Measurements from ENCODE around the gene NR1H4. TPM values are rescaled to one million over a fixed set of nuclear protein-coding genes. Genes with fewer than 3 reads are reported as not detected.

Gene NR1H4
- total and polyA plus RNA-seq, 2 of the 13 experiments (the other 11 are each of a cell fraction or from before 2014, with no cell fraction given) = 27.3 to 114 TPM

DNA sequence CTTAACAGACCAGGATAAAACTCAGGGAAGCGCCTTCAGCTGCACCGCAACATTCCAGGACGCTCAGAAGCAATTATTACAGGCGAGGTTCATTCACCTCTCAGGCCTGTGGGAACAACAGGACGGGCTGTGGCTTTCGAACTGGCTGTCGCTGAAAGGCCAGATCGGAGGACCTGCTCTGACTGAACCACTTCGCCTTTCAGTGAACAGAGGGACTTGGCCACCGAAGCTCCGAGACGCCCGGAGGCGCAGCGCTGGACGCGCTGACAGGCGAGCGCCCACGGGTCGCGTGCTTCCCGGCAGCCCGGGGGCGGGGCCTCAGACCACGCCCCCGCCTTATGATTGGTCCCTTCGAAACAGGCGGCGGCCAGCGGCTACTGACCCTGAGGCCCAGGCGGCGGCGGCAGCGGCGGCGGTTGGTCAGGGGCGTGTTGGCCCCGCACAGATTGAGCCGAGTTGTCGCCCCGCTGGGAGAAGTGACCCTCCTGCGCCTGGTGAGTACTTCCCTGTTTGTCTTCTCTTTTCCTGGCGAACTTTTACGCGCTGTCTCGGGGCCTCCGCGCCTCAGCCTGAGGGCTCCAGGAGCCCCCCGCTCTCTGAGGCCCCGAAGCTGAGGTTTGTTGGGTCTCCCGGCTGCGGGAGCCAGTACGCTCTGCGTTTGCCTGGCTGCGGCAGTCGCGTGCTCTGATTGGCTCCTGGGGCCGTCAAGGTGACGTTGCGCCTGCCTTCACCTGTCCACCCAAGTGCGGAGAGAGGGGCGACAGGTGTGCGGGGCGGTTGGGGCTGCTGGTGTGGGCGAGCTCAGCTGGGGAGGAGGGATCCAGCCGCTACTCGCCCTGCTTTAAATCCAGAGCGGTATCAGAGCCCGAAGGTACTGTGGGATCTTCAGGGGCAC lies 99.9 kb downstream of the NR1H4 start, which contains the start of gene GAS2L3 (continued):
- TF ChIP-seq, protein P1, sequence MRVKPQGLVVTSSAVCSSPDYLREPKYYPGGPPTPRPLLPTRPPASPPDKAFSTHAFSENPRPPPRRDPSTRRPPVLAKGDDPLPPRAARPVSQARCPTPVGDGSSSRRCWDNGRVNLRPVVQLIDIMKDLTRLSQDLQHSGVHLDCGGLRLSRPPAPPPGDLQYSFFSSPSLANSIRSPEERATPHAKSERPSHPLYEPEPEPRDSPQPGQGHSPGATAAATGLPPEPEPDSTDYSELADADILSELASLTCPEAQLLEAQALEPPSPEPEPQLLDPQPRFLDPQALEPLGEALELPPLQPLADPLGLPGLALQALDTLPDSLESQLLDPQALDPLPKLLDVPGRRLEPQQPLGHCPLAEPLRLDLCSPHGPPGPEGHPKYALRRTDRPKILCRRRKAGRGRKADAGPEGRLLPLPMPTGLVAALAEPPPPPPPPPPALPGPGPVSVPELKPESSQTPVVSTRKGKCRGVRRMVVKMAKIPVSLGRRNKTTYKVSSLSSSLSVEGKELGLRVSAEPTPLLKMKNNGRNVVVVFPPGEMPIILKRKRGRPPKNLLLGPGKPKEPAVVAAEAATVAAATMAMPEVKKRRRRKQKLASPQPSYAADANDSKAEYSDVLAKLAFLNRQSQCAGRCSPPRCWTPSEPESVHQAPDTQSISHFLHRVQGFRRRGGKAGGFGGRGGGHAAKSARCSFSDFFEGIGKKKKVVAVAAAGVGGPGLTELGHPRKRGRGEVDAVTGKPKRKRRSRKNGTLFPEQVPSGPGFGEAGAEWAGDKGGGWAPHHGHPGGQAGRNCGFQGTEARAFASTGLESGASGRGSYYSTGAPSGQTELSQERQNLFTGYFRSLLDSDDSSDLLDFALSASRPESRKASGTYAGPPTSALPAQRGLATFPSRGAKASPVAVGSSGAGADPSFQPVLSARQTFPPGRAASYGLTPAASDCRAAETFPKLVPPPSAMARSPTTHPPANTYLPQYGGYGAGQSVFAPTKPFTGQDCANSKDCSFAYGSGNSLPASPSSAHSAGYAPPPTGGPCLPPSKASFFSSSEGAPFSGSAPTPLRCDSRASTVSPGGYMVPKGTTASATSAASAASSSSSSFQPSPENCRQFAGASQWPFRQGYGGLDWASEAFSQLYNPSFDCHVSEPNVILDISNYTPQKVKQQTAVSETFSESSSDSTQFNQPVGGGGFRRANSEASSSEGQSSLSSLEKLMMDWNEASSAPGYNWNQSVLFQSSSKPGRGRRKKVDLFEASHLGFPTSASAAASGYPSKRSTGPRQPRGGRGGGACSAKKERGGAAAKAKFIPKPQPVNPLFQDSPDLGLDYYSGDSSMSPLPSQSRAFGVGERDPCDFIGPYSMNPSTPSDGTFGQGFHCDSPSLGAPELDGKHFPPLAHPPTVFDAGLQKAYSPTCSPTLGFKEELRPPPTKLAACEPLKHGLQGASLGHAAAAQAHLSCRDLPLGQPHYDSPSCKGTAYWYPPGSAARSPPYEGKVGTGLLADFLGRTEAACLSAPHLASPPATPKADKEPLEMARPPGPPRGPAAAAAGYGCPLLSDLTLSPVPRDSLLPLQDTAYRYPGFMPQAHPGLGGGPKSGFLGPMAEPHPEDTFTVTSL (CRISPR knock-in tag; IDR thresholded peaks at IDR 0.05; ENCODE audit: borderline replicate concordance) = peak; percentile 62; the same call in 1 of the 2 replicates

DNA sequence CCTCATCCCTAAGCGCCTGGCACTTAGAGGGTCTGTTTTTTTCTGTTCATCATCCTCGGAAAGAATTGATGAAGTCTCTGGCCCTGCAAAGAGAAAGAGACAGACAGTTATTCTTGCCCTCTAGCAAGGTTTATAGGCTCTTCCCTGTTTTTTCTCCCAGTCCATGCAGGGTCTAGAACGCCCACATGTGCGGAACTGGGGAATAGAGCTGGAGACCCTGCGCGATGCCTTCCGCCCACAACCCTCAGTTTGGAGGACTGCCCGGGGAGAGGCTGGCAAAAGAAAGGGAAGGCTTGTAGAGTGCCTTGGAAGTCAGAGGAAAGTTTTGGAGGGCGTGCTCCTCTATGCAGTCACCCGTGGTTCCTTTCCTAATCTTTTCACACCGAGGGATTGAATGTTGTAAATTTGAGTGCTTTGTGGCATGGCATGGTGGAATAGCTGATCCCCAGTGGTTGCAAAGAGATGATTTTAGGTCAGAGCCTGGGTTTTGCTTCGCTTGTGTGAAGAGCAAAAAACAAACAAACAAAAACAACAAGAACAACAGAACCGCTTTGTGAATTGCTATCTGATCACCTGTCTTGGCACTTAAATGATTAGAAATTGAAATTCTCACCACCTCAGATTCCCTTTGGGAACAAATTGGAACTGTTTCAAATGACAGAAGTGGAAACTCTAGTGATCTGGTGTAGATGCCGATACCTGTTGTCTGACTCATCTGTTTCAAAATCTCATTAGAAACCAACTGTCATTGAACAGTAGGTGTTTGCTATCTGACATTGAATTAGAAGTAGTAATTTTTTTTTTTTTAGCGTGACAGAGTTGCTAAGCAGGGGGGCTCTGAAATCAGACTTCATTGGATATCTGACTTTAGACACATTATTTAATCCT lies 100.8 kb downstream of the NR1H4 start:
- no peak for DNase-seq (ENCODE audit: low spot score)
- no peak for FAIRE-seq
- POLR2A ChIA-PET = interaction anchor here (1.5 kb wide), 1 partner anchor 99 kb away, joined by 7 read pairs; no protein-coding TSS in a partner anchor
- no peak for TF ChIP-seq SCMH1 (CRISPR knock-in tag; IDR thresholded peaks at IDR 0.05; ENCODE audit: borderline replicate concordance)
- TF ChIP-seq HES4 (CRISPR knock-in tag; IDR thresholded peaks at IDR 0.05; ENCODE audit: borderline replicate concordance) = peak; percentile 68; the same call in 1 of the 2 replicates
- 0 out of 2 replicates have a peak, but pooled peaks have one; percentile 14 for TF ChIP-seq SRY (CRISPR knock-in tag; IDR thresholded peaks at IDR 0.05)
- TF ChIP-seq TBX2 (CRISPR knock-in tag; IDR thresholded peaks at IDR 0.05; ENCODE audit: borderline replicate concordance) = no peak
- TF ChIP-seq, protein P2, sequence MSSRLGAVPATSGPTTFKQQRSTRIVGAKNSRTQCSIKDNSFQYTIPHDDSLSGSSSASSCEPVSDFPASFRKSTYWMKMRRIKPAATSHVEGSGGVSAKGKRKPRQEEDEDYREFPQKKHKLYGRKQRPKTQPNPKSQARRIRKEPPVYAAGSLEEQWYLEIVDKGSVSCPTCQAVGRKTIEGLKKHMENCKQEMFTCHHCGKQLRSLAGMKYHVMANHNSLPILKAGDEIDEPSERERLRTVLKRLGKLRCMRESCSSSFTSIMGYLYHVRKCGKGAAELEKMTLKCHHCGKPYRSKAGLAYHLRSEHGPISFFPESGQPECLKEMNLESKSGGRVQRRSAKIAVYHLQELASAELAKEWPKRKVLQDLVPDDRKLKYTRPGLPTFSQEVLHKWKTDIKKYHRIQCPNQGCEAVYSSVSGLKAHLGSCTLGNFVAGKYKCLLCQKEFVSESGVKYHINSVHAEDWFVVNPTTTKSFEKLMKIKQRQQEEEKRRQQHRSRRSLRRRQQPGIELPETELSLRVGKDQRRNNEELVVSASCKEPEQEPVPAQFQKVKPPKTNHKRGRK (CRISPR knock-in tag; IDR thresholded peaks at IDR 0.05) = 0 out of 2 replicates have a peak, but pooled peaks have one; percentile 0
- no peak for TF ChIP-seq ZFP90 (CRISPR knock-in tag; IDR thresholded peaks at IDR 0.05; ENCODE audit: borderline replicate concordance)
- TF ChIP-seq CC2D1A (CRISPR knock-in tag; IDR thresholded peaks at IDR 0.05) = no peak
- no peak for TF ChIP-seq TARDBP (CRISPR knock-in tag; IDR thresholded peaks at IDR 0.05)
- TF ChIP-seq ZNF678 (CRISPR knock-in tag; IDR thresholded peaks at IDR 0.05) = no peak
- TF ChIP-seq HOXA3 (CRISPR knock-in tag; IDR thresholded peaks at IDR 0.05) = no peak
- TF ChIP-seq ASH2L (IDR thresholded peaks at IDR 0.05; ENCODE audit: insufficient read length, low read depth, low read length) = peak; percentile 16

More for the DNA sequence above, 100.8 kb downstream of the NR1H4 start:
- Histone ChIP-seq H3K9me3 (ENCODE audit: low read length) (no peaks in the 10 kb centered on the region), H3K79me2 (ENCODE audit: insufficient read depth, low read length) (peaks cover 53% of the 10 kb centered on the region), H3K4me1 (ENCODE audit: insufficient read depth, low read length) (peaks cover 37% of the 10 kb centered on the region), H2AFZ (ENCODE audit: low read length) (peak overlapping the region; percentile 48), H4K20me1 (ENCODE audit: insufficient read depth, low read length) (no peaks in the 10 kb centered on the region), H3K4me3 (replicated peaks in 1 of 3; ENCODE audit: insufficient read depth in 1 of 3, low read depth in 2 of 3, low read length in 3 of 3) (peak overlapping the region; percentile 62 to 80 (median 78)), H3K36me3 (replicated peaks in 1 of 2; ENCODE audit: control insufficient read depth in 1 of 2, insufficient read depth in 2 of 2, low read length in 2 of 2) (no peaks in the 10 kb centered on the region), H3K27me3 (ENCODE audit: control insufficient read depth in 1 of 2, insufficient read depth in 2 of 2, low read length in 2 of 2) (peaks cover 0 to 4% of the 10 kb centered on the region in 2 experiments; a peak in 1 of 5 replicates), H3K27ac (ENCODE audit: extremely low read length, insufficient read depth, low read length) (peak overlapping the region; percentile 68), H3K4me2 (ENCODE audit: low read depth, low read length) (peak overlapping the region; percentile 98), H3K9ac (ENCODE audit: insufficient read depth, low read depth, low read length) (peak overlapping the region; percentile 72)
- WGBS (ENCODE audit: low lambda C conversion rate) = 3% methylated on average over 15 of the region's 15 CpGs
- in situ Hi-C loops (cut with HindIII; ENCODE audit: extremely low pct_ligation_motif_present, low pct_unique_long_range_greater_than_20kb) (no loop called here), intact Hi-C loops (cut with micrococcal nuclease; ENCODE audit: unreplicated experiment) (loop anchor here (2.0 to 5.0 kb wide), 2 partner anchors 18 to 93 kb away; no protein-coding TSS in a partner anchor)
- CTCF ChIA-PET (ENCODE audit: low intra/inter-chr PET ratio, low total read pairs) = no interaction called here
- BruUV-seq (replicated peaks) = TSS peak; percentile 58
- ATAC-seq = peak; percentile 62
